Daoy (cell line): Measurements from ENCODE around the gene ETS1. TPM values are rescaled to one million over a fixed set of nuclear protein-coding genes. Genes with fewer than 3 reads are reported as not detected.
A peak's percentile ranks its signal among the peaks of the same experiment; 100 is the strongest.

Source experiments
- DNase-seq: peaks from one replicate; pipeline ENCODE4 v3.0.0-alpha.2; 2015; ENCODE audit warnings: low read depth
- total RNA-seq: library from RNA; depleted of rRNA; stranded (reverse); fragments of >200 nt; shearing (Covaris generic); gene quantifications from 2 replicates; pipeline ENCODE4 v1.2.3, GENCODE V29; 2014; rRNA removed

Gene ETS1, protein sequence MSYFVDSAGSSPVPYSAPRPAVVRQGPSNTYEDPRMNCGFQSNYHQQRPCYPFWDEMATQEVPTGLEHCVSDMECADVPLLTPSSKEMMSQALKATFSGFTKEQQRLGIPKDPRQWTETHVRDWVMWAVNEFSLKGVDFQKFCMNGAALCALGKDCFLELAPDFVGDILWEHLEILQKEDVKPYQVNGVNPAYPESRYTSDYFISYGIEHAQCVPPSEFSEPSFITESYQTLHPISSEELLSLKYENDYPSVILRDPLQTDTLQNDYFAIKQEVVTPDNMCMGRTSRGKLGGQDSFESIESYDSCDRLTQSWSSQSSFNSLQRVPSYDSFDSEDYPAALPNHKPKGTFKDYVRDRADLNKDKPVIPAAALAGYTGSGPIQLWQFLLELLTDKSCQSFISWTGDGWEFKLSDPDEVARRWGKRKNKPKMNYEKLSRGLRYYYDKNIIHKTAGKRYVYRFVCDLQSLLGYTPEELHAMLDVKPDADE
- 46.2 and 70.7 TPM in 2 replicates for total RNA-seq

DNA sequence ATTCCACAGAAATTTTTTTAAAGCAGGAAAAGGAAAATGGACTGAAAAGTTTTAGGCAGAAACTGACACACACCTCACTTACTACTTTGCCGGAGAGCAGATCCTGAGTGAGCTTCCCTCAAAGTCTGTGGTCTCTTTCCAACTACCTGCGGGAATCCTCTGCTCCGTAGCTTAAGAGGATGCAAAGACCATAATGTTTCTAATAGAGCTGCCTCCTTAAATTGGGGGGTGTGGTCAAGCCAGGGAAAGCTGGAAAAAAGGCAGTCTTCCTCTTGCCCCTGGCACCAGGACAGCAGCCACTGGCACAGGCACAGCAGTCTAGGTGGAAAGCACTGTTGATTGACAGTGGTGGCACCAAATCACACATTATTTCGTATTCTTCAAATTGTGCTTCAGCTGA, at the start of gene ETS1:
Gene ETS1 (minus strand): TSS at position 144 of the 400 bp plus-strand sequence. CDS start 14,428 bp downstream, outside the sequence.
- peak; percentile 29 for DNase-seq

DNA sequence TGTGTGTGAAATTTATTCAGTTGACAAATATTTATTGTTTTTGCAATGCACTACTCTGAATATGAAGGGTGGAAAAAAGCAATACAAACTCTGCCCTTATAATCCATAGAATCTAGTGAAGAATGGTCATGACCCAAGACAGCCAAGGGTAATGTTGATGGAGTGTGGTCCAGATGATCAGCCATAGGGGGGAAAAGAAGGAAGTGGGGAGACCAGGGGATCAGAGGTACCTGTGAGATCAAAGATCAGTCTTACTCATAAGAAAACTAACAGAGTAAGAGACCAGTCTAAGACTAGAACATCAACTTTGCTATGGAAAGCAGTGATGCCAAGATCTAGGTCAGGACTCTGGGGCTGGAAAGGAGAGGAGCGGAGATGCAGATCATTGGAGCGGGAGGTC, 47.0 kb upstream of the ETS1 start:
- DNase-seq: no peak

DNA sequence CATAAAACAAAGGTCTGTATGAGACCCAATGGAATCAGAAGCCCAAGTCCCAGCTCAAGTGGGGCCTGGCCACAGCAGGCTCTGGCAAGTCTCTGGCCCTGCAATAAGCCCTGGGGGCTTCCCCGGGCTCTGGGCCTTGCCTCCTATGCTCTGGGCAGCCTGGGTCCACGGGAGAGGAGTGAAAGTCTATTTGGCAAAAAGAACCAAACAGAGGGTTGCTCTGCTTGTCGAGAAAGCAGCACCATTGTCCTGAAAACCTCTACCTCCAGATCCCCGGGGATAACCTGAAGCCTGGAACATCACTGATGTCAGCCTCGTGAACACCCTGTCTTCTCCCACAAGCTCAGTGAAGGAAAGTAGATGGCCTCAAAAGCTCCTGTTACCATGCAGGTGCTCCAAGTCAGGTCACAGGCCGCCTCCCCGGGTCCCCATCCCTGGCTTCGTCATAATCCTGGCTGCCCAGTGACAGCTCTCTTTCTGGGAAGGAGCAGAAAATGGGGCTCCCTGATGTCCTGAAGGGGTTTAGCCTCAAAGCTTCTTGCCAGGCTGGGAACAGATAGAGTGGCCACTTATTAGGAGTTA, 46.1 kb upstream of the ETS1 start:
- DNase-seq: no peak

DNA sequence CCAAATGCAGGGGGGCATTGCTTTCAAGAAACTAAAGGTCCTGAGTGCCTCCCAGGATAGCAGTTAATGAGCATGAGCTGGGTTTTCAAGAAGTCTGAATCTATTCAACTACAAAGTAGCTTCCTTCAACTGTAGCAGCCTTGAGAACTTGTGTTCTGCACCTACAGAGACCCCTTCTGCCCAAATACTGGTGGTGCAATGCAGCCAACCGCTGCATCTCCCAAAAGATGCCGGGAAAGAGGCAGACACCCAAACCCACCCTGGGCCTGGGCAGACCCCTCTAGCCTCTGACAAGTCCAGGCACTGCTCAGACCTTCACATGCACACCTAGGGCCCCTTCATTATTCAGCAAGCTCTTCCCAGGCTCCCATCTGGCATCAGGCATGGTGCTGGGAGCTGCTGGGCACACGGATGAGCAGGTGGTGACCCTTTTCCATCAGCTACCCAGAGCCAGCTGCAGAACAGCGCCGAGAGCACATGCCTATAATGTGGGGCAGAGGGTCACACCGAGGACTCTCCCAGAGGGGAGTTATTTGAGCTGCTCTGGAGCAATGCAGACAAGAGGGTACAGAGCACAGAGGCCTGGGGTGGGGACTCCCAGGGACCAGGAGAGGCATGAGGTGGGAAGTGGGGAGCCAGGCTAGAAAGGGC, 44.9 kb upstream of the ETS1 start:
- DNase-seq: peak; percentile 53

DNA sequence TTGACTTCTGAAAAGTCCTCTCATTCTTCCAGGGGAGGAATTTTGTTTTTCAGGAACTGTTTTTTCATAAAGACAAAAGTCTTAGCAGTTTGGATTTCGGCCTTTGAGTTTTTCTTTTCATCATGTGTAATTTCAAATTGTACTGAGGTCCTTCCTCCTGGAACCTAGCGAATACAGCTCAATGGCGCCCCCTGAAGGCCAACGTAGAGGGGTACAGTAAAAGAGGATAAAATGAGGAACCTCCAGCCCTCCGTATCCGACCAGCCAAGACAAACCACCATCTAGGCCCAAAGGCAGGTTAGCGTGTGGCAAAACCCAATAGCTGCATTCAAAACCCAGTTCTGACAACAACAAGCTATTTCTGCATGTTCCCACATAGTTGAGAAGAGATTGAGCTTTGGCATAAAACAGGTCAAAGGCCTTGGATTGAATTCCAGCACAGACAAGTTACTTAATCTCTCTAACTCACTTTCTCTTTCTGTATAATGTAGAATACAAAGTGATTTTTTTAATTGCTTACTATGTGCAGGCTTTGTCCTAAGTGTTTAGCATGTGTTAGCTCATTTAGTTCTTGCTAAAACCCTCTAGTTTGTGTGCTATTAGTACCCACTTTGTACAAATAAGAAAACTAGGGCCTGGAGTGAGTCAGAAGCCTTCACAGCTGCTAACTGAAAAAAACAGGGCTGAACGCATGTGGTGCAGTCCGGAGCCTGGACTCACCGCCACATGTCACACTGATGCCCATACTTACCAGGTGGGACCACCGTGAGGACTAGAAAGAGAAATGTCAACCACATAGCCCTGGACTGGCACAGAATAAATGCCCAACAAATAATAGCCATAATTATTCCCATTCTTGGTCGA, 43.2 kb upstream of the ETS1 start:
- peak; percentile 88 for DNase-seq

DNA sequence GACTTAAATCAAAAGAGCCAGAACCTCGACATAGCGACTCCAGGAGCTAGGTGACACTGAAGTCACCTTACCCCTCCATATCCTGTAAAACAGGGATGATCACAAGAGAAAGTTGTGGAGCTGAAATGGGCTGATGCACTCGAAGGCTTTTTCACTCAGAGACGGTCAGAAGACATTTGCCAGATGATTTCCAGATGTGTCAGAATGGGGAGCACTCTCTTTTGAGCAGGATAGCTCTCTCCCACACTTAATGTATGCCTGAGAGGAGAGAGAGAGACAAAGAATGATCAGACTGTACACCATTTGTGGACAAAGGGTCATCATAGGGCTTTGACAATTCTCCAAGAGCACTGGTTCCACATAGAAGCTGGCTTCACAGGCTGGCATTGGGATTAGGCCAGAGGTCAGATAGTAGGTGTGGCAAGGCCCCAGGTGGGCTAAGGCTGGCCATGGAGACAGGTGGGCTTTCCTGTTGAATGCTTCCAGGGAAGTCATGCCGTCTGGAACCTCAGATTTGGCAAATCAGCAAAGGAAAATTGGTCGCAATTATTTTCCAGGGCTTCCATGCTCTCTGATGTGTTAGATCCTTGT, 42.3 kb upstream of the ETS1 start:
- DNase-seq: no peak

DNA sequence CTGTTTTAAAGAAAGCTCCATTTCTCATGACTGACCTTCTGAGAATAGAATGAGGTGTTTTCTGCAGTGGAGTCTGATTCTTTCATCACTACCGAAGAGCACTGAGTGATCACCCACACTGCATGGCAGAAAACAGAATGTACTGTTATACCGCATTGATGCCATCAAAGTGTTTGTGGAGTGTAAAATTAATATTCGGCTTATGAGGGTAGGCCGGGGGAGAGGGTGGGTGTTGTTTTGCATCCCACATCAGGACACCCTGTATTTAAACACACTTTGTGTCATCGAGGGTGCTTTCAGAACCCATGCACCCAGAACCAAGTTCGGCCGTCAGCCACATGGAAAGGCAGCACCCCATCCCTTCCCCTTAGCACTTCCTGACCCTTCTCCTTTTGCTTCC, 41.3 kb upstream of the ETS1 start:
- no peak for DNase-seq

DNA sequence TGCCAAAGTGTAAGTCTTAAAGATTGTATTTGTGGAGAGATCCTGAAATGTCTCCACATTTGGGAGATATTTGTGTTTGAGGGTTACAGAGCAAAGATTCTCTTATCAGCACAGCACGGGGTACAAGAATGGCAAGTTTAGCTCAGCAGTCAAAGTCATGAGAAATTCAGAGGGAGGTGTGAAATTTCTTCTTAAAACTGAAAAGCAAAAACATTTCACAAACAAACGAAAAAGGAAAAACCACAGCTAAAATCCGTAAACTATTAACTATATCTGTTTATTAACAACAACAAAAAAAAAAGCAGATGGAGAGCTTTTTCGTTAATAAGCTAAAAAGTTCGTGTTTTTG, 40.9 kb upstream of the ETS1 start:
- no peak for DNase-seq

DNA sequence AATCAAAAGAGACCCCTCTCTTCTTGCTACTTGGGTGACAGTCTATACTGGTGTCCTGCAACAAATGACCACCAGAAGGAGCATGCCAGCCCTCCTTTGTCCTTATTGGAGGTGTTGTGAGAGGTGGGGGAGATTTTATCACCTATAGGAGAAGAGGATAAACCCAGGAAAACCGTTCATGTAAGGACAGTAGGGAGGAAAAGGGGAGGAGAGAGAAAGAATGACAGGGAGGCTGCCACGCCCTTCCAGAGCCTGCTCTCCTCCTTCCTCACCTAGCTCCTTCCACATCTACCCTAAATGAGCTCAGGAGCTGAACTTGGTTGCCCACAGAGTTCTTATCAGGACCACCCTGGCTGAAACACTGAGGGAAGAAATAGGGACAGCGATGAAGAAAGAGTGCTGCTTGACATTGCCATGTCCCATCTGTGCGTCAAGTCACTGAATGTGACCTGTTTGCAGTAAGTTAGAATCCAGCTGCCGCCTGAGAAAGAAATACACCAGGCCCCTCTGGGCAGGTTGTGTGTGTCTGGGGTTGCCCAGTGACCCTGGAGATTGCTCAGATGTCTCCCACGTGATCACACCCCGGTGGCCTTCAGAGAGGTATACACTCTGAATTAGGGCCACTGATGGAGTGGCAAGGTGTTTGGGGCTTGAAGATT, 40.4 kb upstream of the ETS1 start:
- no peak for DNase-seq

DNA sequence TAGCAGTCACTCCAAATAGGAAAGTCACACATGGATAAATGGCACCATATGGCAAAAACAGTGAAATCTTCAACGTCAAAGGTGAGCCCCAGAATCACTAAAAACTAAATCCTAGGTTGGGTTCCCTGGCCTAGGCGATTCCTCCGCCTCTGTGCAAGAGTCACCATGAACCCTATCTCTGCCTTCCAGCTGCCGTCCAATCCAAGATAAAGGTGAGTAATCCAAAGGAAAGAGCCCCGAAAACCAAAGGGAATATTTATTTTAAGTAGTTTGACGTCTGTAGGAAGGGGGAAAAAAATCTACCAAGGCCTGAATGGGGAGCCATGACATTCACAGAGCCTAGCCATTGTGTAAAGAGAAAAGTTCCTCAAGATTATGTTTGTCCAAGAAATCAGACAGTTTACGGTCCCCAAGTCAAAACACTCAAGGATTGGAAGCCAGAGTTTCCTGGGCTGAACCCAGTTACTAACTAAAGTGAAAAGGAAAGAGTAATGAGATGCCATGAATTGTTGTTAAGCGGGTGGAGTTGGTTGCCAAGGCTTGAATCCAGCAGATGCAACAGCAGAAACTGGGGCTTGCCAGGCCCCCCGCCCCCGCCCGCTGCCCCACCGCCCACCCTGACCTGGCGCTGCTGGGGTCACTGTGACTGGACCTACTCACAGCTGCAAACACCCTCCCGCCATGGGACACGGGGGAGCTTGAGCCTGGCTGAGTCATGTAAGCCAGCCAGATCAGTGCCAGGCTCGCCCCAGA, 39.7 kb upstream of the ETS1 start:
- no peak for DNase-seq

DNA sequence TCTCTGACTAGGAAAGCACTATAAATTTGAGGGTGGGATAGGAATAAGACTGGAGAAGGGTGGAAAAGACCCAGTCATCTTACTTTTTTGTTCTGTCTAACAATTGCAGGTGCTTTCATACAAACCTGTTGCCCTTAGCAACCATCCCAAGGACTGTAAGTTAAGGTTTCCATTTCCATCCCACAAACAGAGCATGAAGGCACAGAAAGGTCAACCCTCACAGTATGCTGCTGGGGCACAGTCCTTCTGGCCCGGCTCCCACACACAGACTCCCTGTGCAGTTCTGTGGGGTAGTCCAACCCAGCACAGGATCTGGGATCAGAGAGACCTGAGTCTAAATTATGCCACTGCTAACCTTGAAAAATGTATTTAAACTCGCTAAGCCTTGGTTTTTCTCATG, 38.4 kb upstream of the ETS1 start:
- DNase-seq: no peak

DNA sequence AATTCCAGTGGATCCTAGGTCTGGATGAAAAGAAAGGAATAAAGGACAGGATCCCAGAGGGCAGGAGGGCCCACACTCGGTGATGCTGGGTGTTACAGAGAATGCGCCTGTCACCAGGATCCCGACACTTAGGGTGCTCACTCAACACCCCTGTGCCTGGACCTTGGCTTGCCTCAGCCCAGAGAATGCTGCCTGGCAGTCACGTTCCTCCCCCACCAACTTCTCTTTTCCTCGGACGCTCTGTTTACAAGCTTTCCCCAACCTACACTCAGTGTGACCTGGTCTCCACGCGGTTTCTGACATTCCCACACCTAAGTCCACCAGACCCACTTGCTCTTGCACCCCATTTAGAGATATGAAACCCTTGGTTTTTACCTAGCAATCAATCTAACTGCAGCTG, 38.0 kb upstream of the ETS1 start:
- no peak for DNase-seq

DNA sequence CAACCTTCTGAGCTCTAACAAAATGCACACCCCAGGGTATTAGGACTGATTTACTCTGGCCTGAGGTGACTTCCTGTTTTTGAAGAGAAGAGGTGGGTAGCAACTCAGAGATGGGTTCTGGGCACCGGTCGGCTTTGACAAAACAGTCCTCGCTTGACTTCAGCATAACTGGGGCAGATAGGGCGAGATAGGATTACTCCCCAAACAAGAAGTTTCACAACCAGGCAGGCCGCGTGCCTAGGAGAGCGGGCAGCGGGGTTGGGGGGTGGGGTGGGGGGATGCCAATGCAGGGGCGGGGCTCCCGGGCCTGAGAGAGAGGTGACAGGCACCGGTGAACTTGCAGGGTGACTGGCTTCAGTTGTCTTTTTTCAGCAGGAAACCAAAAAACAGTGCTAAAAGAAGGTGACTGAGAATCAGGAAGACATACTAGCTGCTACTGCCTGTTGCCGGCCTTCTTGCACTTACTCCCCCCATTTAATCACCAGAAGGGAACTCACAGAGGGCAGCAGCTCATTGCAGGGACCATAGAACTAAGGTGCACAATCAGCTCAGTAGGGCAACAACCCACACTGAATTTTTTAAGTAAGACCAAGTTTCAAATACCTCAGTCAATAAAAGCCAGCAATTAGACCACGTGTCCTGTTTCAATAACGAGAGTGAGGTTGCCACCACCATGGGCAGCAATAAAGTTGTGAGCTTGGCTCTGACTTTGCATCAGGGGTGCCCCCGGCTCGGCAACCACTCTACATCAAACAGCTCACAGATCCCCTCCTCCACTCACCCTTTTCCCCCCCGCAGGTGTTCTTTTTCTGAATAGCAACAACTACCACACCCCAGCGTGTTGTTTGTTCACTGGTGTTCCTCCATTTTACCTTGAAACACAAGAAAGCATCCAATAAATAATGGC, 37.2 kb upstream of the ETS1 start:
- DNase-seq: no peak

DNA sequence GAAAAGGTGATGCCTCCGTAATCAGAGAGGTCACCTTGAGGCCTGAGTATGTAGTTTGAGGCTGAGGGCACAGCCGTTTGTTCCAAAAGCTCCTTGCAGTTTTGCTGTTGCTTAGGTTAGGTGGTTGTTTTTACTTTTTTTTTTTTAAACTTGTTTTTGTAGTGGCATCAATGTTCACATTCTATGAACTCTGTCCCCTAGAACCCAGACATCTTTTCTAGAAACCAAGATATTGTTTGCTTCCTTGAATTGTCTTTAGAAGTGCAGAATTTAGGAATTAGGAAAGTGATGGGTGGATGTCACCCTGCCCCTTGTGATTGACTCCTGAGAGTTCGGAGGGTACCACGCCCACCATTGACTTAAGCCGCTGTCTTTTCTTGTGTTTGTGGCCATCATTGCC, 35.7 kb upstream of the ETS1 start:
- DNase-seq: no peak

DNA sequence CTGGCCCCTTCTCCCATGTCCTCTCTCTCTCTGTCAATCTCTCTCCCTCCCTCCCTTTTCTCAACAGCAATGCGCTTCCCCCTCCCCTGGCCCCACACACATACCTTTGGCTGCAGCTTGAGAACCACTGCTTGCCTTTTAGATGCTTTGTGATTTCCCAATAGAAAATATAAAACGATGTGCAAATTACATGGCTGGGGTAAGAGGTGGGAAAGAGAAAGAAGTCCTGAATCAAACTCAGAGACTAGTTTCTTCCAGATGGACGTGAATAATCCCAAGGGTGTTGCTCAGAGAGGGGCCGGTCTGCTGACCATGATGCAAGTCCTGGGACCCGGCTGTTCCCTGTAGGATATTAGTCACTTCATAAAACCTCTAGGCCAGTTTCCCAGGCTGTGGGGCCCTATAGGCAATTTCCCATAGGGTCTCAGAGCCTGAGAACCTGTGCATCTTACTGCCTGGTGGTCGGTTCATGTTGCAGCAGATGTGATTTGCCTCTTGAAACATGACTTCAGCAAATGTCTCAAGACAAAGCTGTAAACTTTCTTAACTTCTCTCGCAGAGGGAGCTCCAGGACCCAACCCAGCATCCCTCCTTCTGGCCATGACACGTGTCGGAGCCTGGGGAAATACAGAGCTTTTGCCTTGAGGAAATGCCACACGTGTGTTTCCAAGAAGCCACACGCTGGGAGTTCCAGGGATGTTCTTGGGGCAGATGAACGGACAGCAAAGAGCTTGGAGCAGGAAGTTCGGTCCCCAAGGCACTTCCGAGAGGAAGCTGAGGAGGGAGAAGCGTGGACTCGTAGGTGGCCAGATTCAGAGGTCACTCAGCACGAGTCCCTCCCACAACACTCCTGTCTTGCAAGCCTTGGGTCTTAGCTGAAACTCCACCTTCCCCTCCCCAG, 34.5 kb upstream of the ETS1 start:
- DNase-seq: peak; percentile 57

DNA sequence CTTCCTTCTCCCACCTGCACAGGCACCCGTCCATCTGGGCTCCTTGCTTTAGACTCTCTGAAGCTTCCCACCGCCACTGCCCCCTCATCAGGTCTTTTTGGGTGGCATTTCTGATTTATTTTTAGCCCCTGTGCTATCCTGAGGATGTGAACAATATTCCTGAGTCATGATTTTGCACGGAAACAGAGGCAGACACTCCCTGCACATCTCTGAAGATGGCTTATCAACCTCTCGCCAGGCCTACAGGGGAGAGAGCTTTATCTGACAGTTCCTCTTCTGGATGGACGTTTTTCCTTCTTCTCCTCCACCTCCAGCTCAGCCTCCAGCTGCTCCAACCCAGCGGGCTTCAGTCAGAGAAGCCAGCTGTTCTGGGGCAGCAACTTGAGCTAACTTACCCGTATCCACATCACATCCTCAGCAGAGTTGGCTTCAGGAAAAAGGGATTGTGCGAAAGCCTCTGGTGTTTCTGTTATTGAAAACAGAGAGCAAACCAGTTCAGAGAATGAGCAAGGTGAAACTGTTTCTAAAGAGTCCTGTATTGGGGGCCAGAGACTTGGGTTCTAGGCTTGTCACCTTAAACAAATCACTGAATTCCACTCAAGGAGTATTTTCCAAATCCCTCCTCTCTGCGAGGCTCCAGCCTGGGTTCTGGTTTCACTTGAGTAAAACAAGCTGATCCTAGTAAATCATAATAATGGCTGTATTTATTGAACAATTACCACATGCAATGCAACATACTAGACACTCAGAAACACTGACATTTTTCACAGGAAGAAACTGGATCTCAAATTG, 33.1 kb upstream of the ETS1 start:
- no peak for DNase-seq
